Heart left ventricle (tissue), 16 donors: Measurements from ENCODE around the gene XKR7. TPM values are rescaled to one million over a fixed set of nuclear protein-coding genes. Genes with fewer than 3 reads are reported as not detected.

ENCODE experiments used
- ATAC-seq, 4 donors: fragments of 200-7000 bp; cut with Tn5 transposase; one replicate each; pipeline ENCODE4 v1.9.1; 2020 to 2022; ENCODE audit warnings: moderate library complexity in 4 of 4, mild to moderate bottlenecking in 3 of 4, moderate number of reproducible peaks in 1 of 4
- DNase-seq, 5 donors: peaks; one replicate each; pipeline ENCODE4 v3.0.0-alpha.2; 2020
- H3K27ac ChIP-seq, 12 donors: fragments of 200-600 bp; sonication (generic) in 4 of 12; one replicate each; pipeline versions ENCODE4 v1.5.0 to v1.8.0; 2016 to 2022; ENCODE audit warnings: mild to moderate bottlenecking in 2 of 12
- H3K27me3 ChIP-seq, 9 donors: fragments of 200-600 bp; sonication (generic) in 2 of 9; one replicate each; pipeline versions ENCODE4 v1.5.1 to v1.8.0; 2016 to 2022; ENCODE audit warnings: mild to moderate bottlenecking in 3 of 9
- H3K36me3 ChIP-seq, 9 donors: fragments of 200-600 bp; sonication (generic) in 2 of 9; one replicate each; pipeline versions ENCODE4 v1.5.0 to v1.8.0; 2018 to 2022; ENCODE audit warnings: mild to moderate bottlenecking in 2 of 9
- H3K4me1 ChIP-seq, 12 donors: fragments of 200-600 bp; sonication (generic) in 4 of 12; one replicate each; pipeline versions ENCODE4 v1.5.0 to v1.8.0; 2016 to 2022; ENCODE audit warnings: mild to moderate bottlenecking in 3 of 12
- H3K4me3 ChIP-seq, 12 donors: fragments of 200-600 bp; sonication (generic) in 4 of 12; one replicate each; pipeline versions ENCODE4 v1.5.0 to v1.8.0; 2017 to 2022; ENCODE audit warnings: mild to moderate bottlenecking in 9 of 12, moderate library complexity in 4 of 12
- H3K9me3 ChIP-seq, 12 donors: fragments of 200-600 bp; sonication (generic) in 4 of 12; one replicate each; pipeline versions ENCODE4 v1.5.0 to v1.8.0; 2016 to 2022; ENCODE audit warnings: mild to moderate bottlenecking in 1 of 12
- CTCF ChIP-seq, 12 donors: fragments of 200-600 bp; sonication (generic) in 4 of 12; IDR thresholded peaks; one replicate each; pipeline versions ENCODE4 v1.5.0 to v1.8.0; 2018 to 2022; ENCODE audit warnings: antibody characterized with exemption in 12 of 12, mild to moderate bottlenecking in 5 of 12
- POLR2A ChIP-seq, 2 donors: fragments of 450-650 bp; IDR thresholded peaks; one replicate each; pipeline ENCODE4 v1.6.1; 2017; ENCODE audit warnings: antibody characterized with exemption in 2 of 2, mild to moderate bottlenecking in 2 of 2, moderate library complexity in 2 of 2
- WGBS, 4 donors: extraction: QIAGEN DNeasy Blood & Tissue Kit in 2 of 4; methylation state at CpG; one replicate each; pipeline versions ENCODE4 v1.1.5 to v1.1.7; 2013 to 2018; 5-methylcytosine and 5-hydroxymethylcytosine counted together
- intact Hi-C, 10 donors: fragments of 100-400 bp; cut with DNase I; formaldehyde crosslinking; loops; one replicate each; pipeline versions ENCODE4 v1.11.1 to v1.14.2; 2022
- polyA plus RNA-seq, 2 donors: library from polyadenylated mRNA; stranded (reverse); fragments of 200-250 nt; gene quantifications; one replicate each; pipeline ENCODE4 v1.2.3, GENCODE V29; 2013
- total RNA-seq, 9 donors: library from RNA; depleted of rRNA in 2 of 9; stranded (reverse); fragments of >200 nt in 2 of 9; fragmentation: NEBNext Ultra II Directional in 3 of 9; extraction: Animal tissue kit (Norgen Biotek cat#: 25700) in 3 of 9; gene quantifications; one replicate each; pipeline versions ENCODE4 v1.1.0 to v1.2.4, GENCODE V29; 2016 to 2023
- donor health status: ischemic (EF 13 %, LVEDD 7.1; RV severe dilation, severe dysfunction).
- donor health status: healthy with polysubstance abuse.
- donor health status: DM: no; HTN: yes; CAD: no.
- donor health status: DM: no; HTN: no; CAD: no.
- donor health status: ischemic (EF 25% LVEDD 6.9; RV normal size, moderate dysfunction).
- donor health status: ischemic (EF 25% LVEDD 5.7; RV mildly dilated, moderate dysfunction).
- donor health status: healthy.
- donor health status: DM: yes; HTN: yes; CAD: no.
- donor health status: ischemic (EF 35%, LVEDD 5.7; RV mildly dilated, moderate dysfunction).
- donor health status: nonischemic (EF 11% LVEDD 7.7; RV severe dilation, severe dysfunction).
- donor health status: DM: yes; HTN: yes; CAD: no.
- donor health status: PGD.
- donor health status: ischemic (EF 29% LVEDD 5.4; RV normal size, mild dysfunction).
- donor health status: nonischemic (EF 23%, LVEDD 6.1; RV moderate dilation, normal function).

Gene XKR7
- total and polyA plus RNA-seq, 11 donors: not detected

GRCh38 chr20:32006053-32006452 is 38.1 kb downstream of the XKR7 start:
- no peaks in the 10 kb centered on the region for H3K27me3 ChIP-seq
- no peak for ATAC-seq
- H3K27ac ChIP-seq: peak overlapping the region in 5 of 12 donors; percentile 72 to 97 (median 89)
- TF ChIP-seq CTCF (IDR thresholded peaks at IDR 0.05) (no peak), POLR2A (IDR thresholded peaks at IDR 0.05) (no peak)
- DNase-seq: no peak
- H3K9me3 ChIP-seq: no peaks in the 10 kb centered on the region
- 82 to 92% (median 87%) methylated on average over 5 of the region's 5 CpGs for WGBS, 4 donors
- no peak overlapping the region for H3K4me3 ChIP-seq
- intact Hi-C loops: no loop called here
- no peaks in the 10 kb centered on the region for H3K36me3 ChIP-seq
- H3K4me1 ChIP-seq: peaks cover 7 to 52% (median 27%) of the 10 kb centered on the region in 12 donors

- no peak for TF ChIP-seq CTCF (IDR thresholded peaks at IDR 0.05)
- TF ChIP-seq POLR2A (IDR thresholded peaks at IDR 0.05): no peak
- ATAC-seq (peak in 2 of 4 donors; percentile 20 to 27), DNase-seq (no peak)
- H3K4me1 ChIP-seq: peaks cover 7 to 52% (median 27%) of the 10 kb centered on the region in 12 donors
- no peaks in the 10 kb centered on the region for H3K9me3 ChIP-seq
- intact Hi-C loops: no loop called here
- H3K36me3 ChIP-seq: no peaks in the 10 kb centered on the region
- H3K4me3 ChIP-seq: no peak overlapping the region
- H3K27ac ChIP-seq: peak overlapping the region; percentile 55 to 97 (median 74)
- no peaks in the 10 kb centered on the region for H3K27me3 ChIP-seq
- WGBS, 4 donors: 39 to 49% (median 45%) methylated on average over 8 of the region's 8 CpGs
Observed at GRCh38 chr20:32006841-32007786, 39.2 kb downstream of the XKR7 start.

- no peaks in the 10 kb centered on the region for H3K27me3 ChIP-seq
- H3K4me3 ChIP-seq: peak overlapping the region in 4 of 12 donors; percentile 2 to 20 (median 10)
- WGBS, 4 donors: 23 to 39% (median 33%) methylated on average over 9 to 10 of the region's 10 CpGs
- H3K36me3 ChIP-seq: no peaks in the 10 kb centered on the region
- intact Hi-C loops: no loop called here
- peak; percentile 77 to 88 (median 80) for DNase-seq
- peak overlapping the region; percentile 55 to 97 (median 77) for H3K27ac ChIP-seq
- TF ChIP-seq CTCF (IDR thresholded peaks at IDR 0.05): no peak
- TF ChIP-seq POLR2A (IDR thresholded peaks at IDR 0.05): peak in 1 of 2 donors; percentile 41
- H3K4me1 ChIP-seq: peaks cover 7 to 59% (median 27%) of the 10 kb centered on the region in 12 donors
- H3K9me3 ChIP-seq: no peaks in the 10 kb centered on the region
- peak; percentile 71 to 94 (median 86) for ATAC-seq
Observed at GRCh38 chr20:32007787-32008616, 40.1 kb downstream of the XKR7 start.
